ENCODE results near the gene PCSK2. TPM values are rescaled to one million over a fixed set of nuclear protein-coding genes. Genes with fewer than 3 reads are reported as not detected.
A peak's percentile ranks its signal among the peaks of the same experiment; 100 is the strongest.

Gene PCSK2
- total and polyA plus RNA-seq, 2 of the 8 experiments (the other 6 are each of a cell fraction or from before 2014, with no cell fraction given), result 1.9 to 4.2 TPM

GRCh38 chr20:17225851-17226409, 910 bp upstream of the PCSK2 start (continued):
- peak; percentile 38 for TF ChIP-seq ASH2L (IDR thresholded peaks at IDR 0.05; ENCODE audit: low read length)
- no peak for TF ChIP-seq EGR1 (IDR thresholded peaks at IDR 0.05; ENCODE audit: borderline replicate concordance, low read depth, low read length)
- no peak for TF ChIP-seq TEAD4 (IDR thresholded peaks at IDR 0.05; ENCODE audit: low read depth, low read length)
- TF ChIP-seq PHF8 (conservative IDR thresholded peaks at IDR 0.05; ENCODE audit: low read depth, low read length), result no peak
- TF ChIP-seq KDM1A (IDR thresholded peaks at IDR 0.05; ENCODE audit: borderline replicate concordance, low read length), result no peak
- TF ChIP-seq JUND (IDR thresholded peaks at IDR 0.05; ENCODE audit: low read length), result no peak
- TF ChIP-seq NANOG (IDR thresholded peaks at IDR 0.05; ENCODE audit: insufficient read depth, low read depth, low read length, poor library complexity, severe bottlenecking), result no peak
- TF ChIP-seq CEBPB (IDR thresholded peaks at IDR 0.05; ENCODE audit: low read depth, low read length), result no peak
- TF ChIP-seq SRF (IDR thresholded peaks at IDR 0.05; ENCODE audit: low read depth, low read length), result no peak
- TF ChIP-seq EZH2 (IDR thresholded peaks at IDR 0.05; ENCODE audit: low read depth, low read length, severe bottlenecking), result peak; percentile 46
- TF ChIP-seq TAF7 (optimal IDR thresholded peaks at IDR 0.05; ENCODE audit: borderline replicate concordance, low read depth, low read length), result no peak
- TF ChIP-seq SP2 (IDR thresholded peaks at IDR 0.05; ENCODE audit: low read length), result no peak
- TF ChIP-seq CTCF (IDR thresholded peaks at IDR 0.05; ENCODE audit: control extremely low read depth in 1 of 3, insufficient read depth in 1 of 3, low read depth in 1 of 3, low read length in 3 of 3), result no peak
- TF ChIP-seq RBBP5 (IDR thresholded peaks at IDR 0.05; ENCODE audit: borderline replicate concordance, low read depth, low read length), result peak; percentile 7; the same call in 1 of the 2 replicates
- TF ChIP-seq RNF2 (IDR thresholded peaks at IDR 0.05; ENCODE audit: borderline replicate concordance, low read depth, low read length, missing control alignments, poor library complexity, severe bottlenecking), result no peak
- no peak for TF ChIP-seq RXRA (IDR thresholded peaks at IDR 0.05; ENCODE audit: insufficient read depth, low read depth, low read length)
- 0 out of 4 replicates have a peak, but pooled peaks of 1 of the 2 experiments have one; percentile 13 for TF ChIP-seq HDAC2 (IDR thresholded peaks at IDR 0.05; ENCODE audit: borderline replicate concordance in 1 of 2, low read depth in 2 of 2, low read length in 2 of 2)
- TF ChIP-seq CBX8 (IDR thresholded peaks at IDR 0.05; ENCODE audit: borderline replicate concordance, low read depth, low read length), result no peak
- no peak for TF ChIP-seq GTF2F1 (IDR thresholded peaks at IDR 0.05; ENCODE audit: borderline replicate concordance, low read depth, low read length)
- no peak for TF ChIP-seq POLR2AphosphoS5 (IDR thresholded peaks at IDR 0.05; ENCODE audit: low read depth, low read length)
- no peak for TF ChIP-seq GABPA (IDR thresholded peaks at IDR 0.05; ENCODE audit: borderline replicate concordance, insufficient read depth, low read length)
- TF ChIP-seq JUN (IDR thresholded peaks at IDR 0.05; ENCODE audit: low read depth, low read length), result no peak

Measured in H1 (cell line).